MM.1S (cell line): ENCODE results near the gene CCDC80.

Source experiments
- DNase-seq: peaks from one replicate; pipeline ENCODE4 v3.0.0-alpha.2; 2015
- H2AFZ ChIP-seq: fragments of 300-600 bp; sonication (generic); 2 replicates; pipeline ENCODE4 v1.6.0; 2016; ENCODE audit warnings: antibody characterized with exemption, low read length
- H3F3A ChIP-seq: fragments of 300-600 bp; sonication (generic); 2 replicates; pipeline ENCODE4 v1.6.1; 2016; ENCODE audit warnings: mild to moderate bottlenecking, antibody characterized with exemption, low read length, moderate library complexity, mixed read lengths; ENCODE audit not compliant: insufficient read depth
- H3K27ac ChIP-seq: fragments of 300-600 bp; sonication (generic); 2 replicates; pipeline ENCODE4 v1.5.1; 2016; ENCODE audit warnings: mild to moderate bottlenecking, low read length
- H3K27me3 ChIP-seq: fragments of 300-600 bp; sonication (generic); replicated peaks from 2 replicates; pipeline ENCODE4 v1.6.0; 2016; ENCODE audit warnings: low read length; ENCODE audit not compliant: insufficient read depth
- H3K36me3 ChIP-seq: fragments of 300-600 bp; sonication (generic); replicated peaks from 2 replicates; pipeline ENCODE4 v1.6.1; 2016; ENCODE audit warnings: mild to moderate bottlenecking, low read length, mixed read lengths; ENCODE audit not compliant: insufficient read depth
- H3K4me1 ChIP-seq: fragments of 300-600 bp; sonication (generic); 2 replicates; pipeline ENCODE4 v1.6.1; 2016; ENCODE audit warnings: low read length, mixed read lengths
- H3K4me2 ChIP-seq: fragments of 300-600 bp; sonication (generic); 2 replicates; pipeline ENCODE4 v1.6.0; 2016; ENCODE audit warnings: low read depth, low read length
- H3K4me3 ChIP-seq: fragments of 300-600 bp; sonication (generic); 2 replicates; pipeline ENCODE4 v1.5.1; 2016; ENCODE audit warnings: low read length, mixed read lengths
- H3K79me2 ChIP-seq: fragments of 300-600 bp; sonication (generic); 2 replicates; pipeline ENCODE4 v1.6.1; 2016; ENCODE audit warnings: mixed run types, low read length, mixed read lengths
- H3K9ac ChIP-seq: fragments of 300-600 bp; sonication (generic); 2 replicates; pipeline ENCODE4 v1.6.1; 2016; ENCODE audit warnings: low read length, mixed read lengths
- H3K9me2 ChIP-seq: fragments of 300-600 bp; sonication (generic); replicated peaks from 2 replicates; pipeline ENCODE4 v1.6.1; 2016; ENCODE audit warnings: mild to moderate bottlenecking, low read length, mixed read lengths; ENCODE audit not compliant: insufficient read depth
- H3K9me3 ChIP-seq: fragments of 300-600 bp; sonication (generic); replicated peaks from 2 replicates; pipeline ENCODE4 v1.6.1; 2016; ENCODE audit warnings: mild to moderate bottlenecking, low read length, mixed read lengths; ENCODE audit not compliant: insufficient read depth
- H4K20me1 ChIP-seq: fragments of 300-600 bp; sonication (generic); 2 replicates; pipeline ENCODE4 v1.6.1; 2016; ENCODE audit warnings: mild to moderate bottlenecking, low read length, moderate library complexity, mixed read lengths; ENCODE audit not compliant: insufficient read depth
- EZH2 ChIP-seq: fragments of 300-600 bp; sonication (generic); optimal IDR thresholded peaks from 2 replicates; pipeline ENCODE3; 2017; ENCODE audit warnings: low read depth, mild to moderate bottlenecking, antibody characterized with exemption, low read length, mixed read lengths
- EZH2phosphoT487 ChIP-seq: fragments of 300-600 bp; sonication (generic); IDR thresholded peaks from 2 replicates; pipeline ENCODE4 v1.6.1; 2018; ENCODE audit warnings: antibody characterized with exemption, low read length
- TF ChIP-seq, protein P1 (sequence below): fragments of 300-600 bp; sonication (generic); IDR thresholded peaks from 2 replicates; pipeline ENCODE4 v1.5.1; 2016; ENCODE audit warnings: antibody characterized with exemption, low read length, mixed read lengths

The CCDC80 gene

GRCh38 chr3:112606098-112606497 is 34.8 kb downstream of the CCDC80 start:
- Histone ChIP-seq H3K4me1 (peaks cover 7% of the 10 kb centered on the region), H3K9ac (no peak overlapping the region), H3K9me2 (no peaks in the 10 kb centered on the region), H3K36me3 (no peaks in the 10 kb centered on the region), H3K4me3 (no peak overlapping the region), H3K79me2 (no peaks in the 10 kb centered on the region), H3K27me3 (peaks cover 25% of the 10 kb centered on the region), H3K27ac (no peak overlapping the region), H4K20me1 (no peaks in the 10 kb centered on the region), H3F3A (no peaks in the 10 kb centered on the region; the same call in 1 of the 2 replicates), H3K9me3 (no peaks in the 10 kb centered on the region), H3K4me2 (no peak overlapping the region), H2AFZ (no peak overlapping the region)
- TF ChIP-seq, protein P1, sequence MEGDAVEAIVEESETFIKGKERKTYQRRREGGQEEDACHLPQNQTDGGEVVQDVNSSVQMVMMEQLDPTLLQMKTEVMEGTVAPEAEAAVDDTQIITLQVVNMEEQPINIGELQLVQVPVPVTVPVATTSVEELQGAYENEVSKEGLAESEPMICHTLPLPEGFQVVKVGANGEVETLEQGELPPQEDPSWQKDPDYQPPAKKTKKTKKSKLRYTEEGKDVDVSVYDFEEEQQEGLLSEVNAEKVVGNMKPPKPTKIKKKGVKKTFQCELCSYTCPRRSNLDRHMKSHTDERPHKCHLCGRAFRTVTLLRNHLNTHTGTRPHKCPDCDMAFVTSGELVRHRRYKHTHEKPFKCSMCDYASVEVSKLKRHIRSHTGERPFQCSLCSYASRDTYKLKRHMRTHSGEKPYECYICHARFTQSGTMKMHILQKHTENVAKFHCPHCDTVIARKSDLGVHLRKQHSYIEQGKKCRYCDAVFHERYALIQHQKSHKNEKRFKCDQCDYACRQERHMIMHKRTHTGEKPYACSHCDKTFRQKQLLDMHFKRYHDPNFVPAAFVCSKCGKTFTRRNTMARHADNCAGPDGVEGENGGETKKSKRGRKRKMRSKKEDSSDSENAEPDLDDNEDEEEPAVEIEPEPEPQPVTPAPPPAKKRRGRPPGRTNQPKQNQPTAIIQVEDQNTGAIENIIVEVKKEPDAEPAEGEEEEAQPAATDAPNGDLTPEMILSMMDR = no peak
- TF ChIP-seq EZH2 (no peak), EZH2phosphoT487 (no peak)
- DNase-seq = no peak

- peaks cover 7% of the 10 kb centered on the region for H3K4me1 ChIP-seq
- no peak overlapping the region for H2AFZ ChIP-seq
- no peaks in the 10 kb centered on the region for H3K36me3 ChIP-seq
- no peak overlapping the region for H3K9ac ChIP-seq
- TF ChIP-seq EZH2phosphoT487 = no peak
- TF ChIP-seq, protein P1 = no peak
- no peak for TF ChIP-seq EZH2
- no peaks in the 10 kb centered on the region for H3K79me2 ChIP-seq
- no peaks in the 10 kb centered on the region for H3K9me2 ChIP-seq
- H3K9me3 ChIP-seq = no peaks in the 10 kb centered on the region
- H3K4me2 ChIP-seq = no peak overlapping the region
- peaks cover 25% of the 10 kb centered on the region for H3K27me3 ChIP-seq
- H3K27ac ChIP-seq = no peak overlapping the region
- no peaks in the 10 kb centered on the region; the same call in 1 of the 2 replicates for H3F3A ChIP-seq
- H3K4me3 ChIP-seq = no peak overlapping the region
- no peaks in the 10 kb centered on the region for H4K20me1 ChIP-seq
- no peak for DNase-seq
Measured at GRCh38 chr3:112605285-112605684, 35.7 kb downstream of the CCDC80 start.

DNA sequence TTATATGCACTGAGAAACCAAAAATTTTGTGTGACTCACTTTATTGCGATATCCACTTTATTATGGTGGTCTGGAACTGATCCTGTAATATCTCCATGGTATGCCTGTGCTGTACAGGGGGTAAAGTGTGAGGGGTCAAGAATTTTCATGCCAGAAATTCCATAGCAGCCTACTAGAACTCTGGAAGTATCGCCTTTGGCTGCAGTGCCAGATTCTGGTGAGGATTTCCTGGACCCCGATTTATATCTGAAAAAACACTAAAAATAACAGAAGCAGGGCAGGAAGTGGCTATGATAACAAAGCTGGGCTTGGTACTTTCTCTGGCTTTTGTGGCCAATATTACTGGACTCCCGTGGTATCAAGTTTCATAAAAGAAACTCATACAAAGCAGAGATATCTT is 36.4 kb downstream of the CCDC80 start:
- H3K36me3 ChIP-seq = no peaks in the 10 kb centered on the region
- H3K27ac ChIP-seq = no peak overlapping the region
- H3K9ac ChIP-seq = no peak overlapping the region
- H4K20me1 ChIP-seq = no peaks in the 10 kb centered on the region
- H3K9me2 ChIP-seq = no peaks in the 10 kb centered on the region
- H3K4me2 ChIP-seq = peak overlapping the region; percentile 27
- H3K4me1 ChIP-seq = peaks cover 7% of the 10 kb centered on the region
- H3F3A ChIP-seq = no peaks in the 10 kb centered on the region; the same call in 1 of the 2 replicates
- H3K9me3 ChIP-seq = no peaks in the 10 kb centered on the region
- no peaks in the 10 kb centered on the region for H3K79me2 ChIP-seq
- TF ChIP-seq, protein P1 = no peak
- TF ChIP-seq EZH2phosphoT487 (no peak), EZH2 (no peak)
- no peak overlapping the region for H2AFZ ChIP-seq
- peaks cover 25% of the 10 kb centered on the region for H3K27me3 ChIP-seq
- DNase-seq = peak; percentile 62
- H3K4me3 ChIP-seq = no peak overlapping the region
